Stomach (tissue), 9 donors: ENCODE measurements around the gene RBM47. TPM values are rescaled to one million over a fixed set of nuclear protein-coding genes. Genes with fewer than 3 reads are reported as not detected.

Experiments
- DNase-seq, 2 donors: peaks; one replicate each; pipeline versions ENCODE4 v3.0.0 to v3.0.0-alpha.2; 2013 to 2019
- H3K27ac ChIP-seq, 5 donors: fragments of 200-600 bp in 4 of 5; sonication (generic) in 4 of 5; one replicate each; pipeline ENCODE4 v1.5.1; 2013 to 2019; ENCODE audit warnings: mild to moderate bottlenecking in 1 of 5, moderate library complexity in 1 of 5
- H3K27me3 ChIP-seq, 3 donors: fragments of 200-600 bp; sonication (generic); one replicate each; pipeline ENCODE4 v1.5.1; 2017 to 2019; ENCODE audit warnings: mixed run types in 1 of 3
- H3K36me3 ChIP-seq, 4 donors: fragments of 200-600 bp; sonication (generic); 1 replicate in 3 of 4; 2 replicates in 1 of 4; pipeline ENCODE4 v1.5.1; 2016 to 2019
- H3K4me1 ChIP-seq, 4 donors: fragments of 200-600 bp; sonication (generic); one replicate each; pipeline ENCODE4 v1.5.1; 2016 to 2019
- H3K4me3 ChIP-seq, 4 donors: fragments of 200-600 bp; sonication (generic) in 3 of 4; one replicate each; pipeline ENCODE4 v1.5.1; 2016 to 2019; ENCODE audit warnings: mild to moderate bottlenecking in 1 of 4
- H3K9me3 ChIP-seq, 4 donors: fragments of 200-600 bp; sonication (generic); one replicate each; pipeline ENCODE4 v1.5.1; 2016 to 2019
- EP300 ChIP-seq: sonication (generic); formaldehyde crosslinking; IDR thresholded peaks from one replicate; pipeline ENCODE4 v1.6.1; 2017; ENCODE audit warnings: antibody characterized with exemption
- POLR2A ChIP-seq, 4 donors: fragments of 450-650 bp; IDR thresholded peaks; one replicate each; pipeline ENCODE4 v1.6.1; 2016; ENCODE audit warnings: antibody characterized with exemption in 4 of 4, control low read depth in 2 of 4, mild to moderate bottlenecking in 1 of 4, moderate library complexity in 1 of 4
- POLR2AphosphoS5 ChIP-seq, 3 donors: sonication (generic); formaldehyde crosslinking; IDR thresholded peaks; one replicate each; pipeline ENCODE4 v1.6.1; 2016; ENCODE audit warnings: antibody characterized with exemption in 3 of 3
- WGBS, 5 donors: extraction: QIAGEN DNeasy Blood & Tissue Kit in 3 of 5; methylation state at CpG; one replicate each; pipeline versions ENCODE4 v1.1.5 to v1.1.7; 2013 to 2018; 5-methylcytosine and 5-hydroxymethylcytosine counted together
- intact Hi-C: fragments of 100-400 bp; cut with DNase I; formaldehyde crosslinking; loops from one replicate; pipeline ENCODE4 v1.15.1; 2023; ENCODE audit warnings: low total_unique reads
- polyA plus RNA-seq, 3 donors: library from polyadenylated mRNA; stranded (reverse); fragments of 200-250 nt; gene quantifications; one replicate each; pipeline ENCODE4 v1.2.3, GENCODE V29; 2013
- total RNA-seq, 5 donors: library from RNA; depleted of rRNA; stranded (reverse); fragments of >200 nt; gene quantifications; one replicate each; pipeline versions ENCODE4 v1.1.0 to v1.2.3, GENCODE V29; 2014 to 2016
- TF ChIP-seq, protein P1 (sequence below), 7 experiments: fragments of 450-650 bp in 4 of 7; fragments of 200-600 bp in 3 of 7; sonication (generic) in 3 of 7; IDR thresholded peaks; one replicate each; pipeline ENCODE4 v1.5.1; 2016 to 2019; ENCODE audit warnings: antibody characterized with exemption in 7 of 7, control low read depth in 2 of 7, mild to moderate bottlenecking in 1 of 7
- donor health status: healthy with polysubstance abuse.
- donor health status: Bipolar disorder and iron deficiency.
- donor health status: healthy.

The RBM47 gene
- total and polyA plus RNA-seq, 8 donors = 18.5 to 448 (median 160) TPM

DNA sequence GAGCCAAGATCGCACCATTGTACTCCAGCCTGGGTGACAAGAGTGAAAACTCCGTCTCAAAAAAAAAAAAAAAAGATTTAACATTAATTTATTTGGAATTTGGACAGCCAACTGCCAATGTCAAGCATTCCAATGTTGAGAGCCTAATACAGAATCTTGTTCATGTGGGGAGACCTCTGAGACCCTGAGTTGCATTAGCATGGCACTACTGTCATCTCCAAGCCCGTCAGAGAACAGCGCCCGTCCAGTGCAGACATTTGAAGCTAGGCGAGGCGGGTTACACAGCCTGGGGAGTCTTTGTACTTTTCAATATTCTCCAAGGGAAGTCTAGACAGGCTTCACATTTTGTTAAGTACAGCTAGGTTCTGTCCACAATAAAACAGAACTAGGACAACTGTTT, 167.8 kb downstream of the RBM47 start:
- Histone ChIP-seq H3K36me3 (peaks cover 0 to 20% (median 13%) of the 10 kb centered on the region in 4 donors), H3K27me3 (no peaks in the 10 kb centered on the region), H3K4me3 (no peak overlapping the region), H3K4me1 (peaks cover 22 to 51% (median 31%) of the 10 kb centered on the region in 4 donors), H3K9me3 (no peaks in the 10 kb centered on the region), H3K27ac (peak overlapping the region in 4 of 5 donors; percentile 4 to 54 (median 27))
- intact Hi-C loops = no loop called here
- 82 to 91% (median 86%) methylated on average over 7 of the region's 7 CpGs for WGBS, 5 donors
- DNase-seq = no peak
- TF ChIP-seq POLR2A (IDR thresholded peaks at IDR 0.05) (no peak), POLR2AphosphoS5 (IDR thresholded peaks at IDR 0.05) (no peak), EP300 (no peak)
- TF ChIP-seq, protein P1, sequence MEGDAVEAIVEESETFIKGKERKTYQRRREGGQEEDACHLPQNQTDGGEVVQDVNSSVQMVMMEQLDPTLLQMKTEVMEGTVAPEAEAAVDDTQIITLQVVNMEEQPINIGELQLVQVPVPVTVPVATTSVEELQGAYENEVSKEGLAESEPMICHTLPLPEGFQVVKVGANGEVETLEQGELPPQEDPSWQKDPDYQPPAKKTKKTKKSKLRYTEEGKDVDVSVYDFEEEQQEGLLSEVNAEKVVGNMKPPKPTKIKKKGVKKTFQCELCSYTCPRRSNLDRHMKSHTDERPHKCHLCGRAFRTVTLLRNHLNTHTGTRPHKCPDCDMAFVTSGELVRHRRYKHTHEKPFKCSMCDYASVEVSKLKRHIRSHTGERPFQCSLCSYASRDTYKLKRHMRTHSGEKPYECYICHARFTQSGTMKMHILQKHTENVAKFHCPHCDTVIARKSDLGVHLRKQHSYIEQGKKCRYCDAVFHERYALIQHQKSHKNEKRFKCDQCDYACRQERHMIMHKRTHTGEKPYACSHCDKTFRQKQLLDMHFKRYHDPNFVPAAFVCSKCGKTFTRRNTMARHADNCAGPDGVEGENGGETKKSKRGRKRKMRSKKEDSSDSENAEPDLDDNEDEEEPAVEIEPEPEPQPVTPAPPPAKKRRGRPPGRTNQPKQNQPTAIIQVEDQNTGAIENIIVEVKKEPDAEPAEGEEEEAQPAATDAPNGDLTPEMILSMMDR (IDR thresholded peaks at IDR 0.05) = no peak

DNA sequence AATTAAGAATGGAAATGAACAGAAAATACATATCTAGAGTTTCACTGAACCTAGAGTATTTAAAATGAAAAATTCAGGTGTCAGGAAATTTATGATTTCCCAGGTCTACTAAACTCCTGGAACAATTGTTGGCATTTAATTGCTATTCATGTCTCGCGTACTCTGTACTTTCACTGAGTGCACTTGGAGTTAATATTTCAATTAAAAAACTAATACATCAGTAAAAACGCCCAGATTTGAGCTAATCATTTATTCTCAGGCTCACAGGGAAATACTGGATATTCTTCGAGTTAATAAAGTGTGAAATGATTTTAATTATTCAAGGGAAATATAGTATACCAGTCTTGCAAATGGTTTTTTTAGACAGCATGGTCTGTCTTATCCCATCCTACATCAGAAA, 168.6 kb downstream of the RBM47 start:
- TF ChIP-seq, protein P1 (IDR thresholded peaks at IDR 0.05) = no peak
- no peak for TF ChIP-seq POLR2A (IDR thresholded peaks at IDR 0.05)
- TF ChIP-seq POLR2AphosphoS5 (IDR thresholded peaks at IDR 0.05) = no peak
- no peak for TF ChIP-seq EP300
- WGBS, 5 donors = 68 to 78% (median 72%) methylated on average over 4 of the region's 4 CpGs
- H3K27ac ChIP-seq = peak overlapping the region in 3 of 5 donors; percentile 47 to 60 (median 54)
- H3K4me3 ChIP-seq = no peak overlapping the region
- no peak for DNase-seq
- no peaks in the 10 kb centered on the region for H3K27me3 ChIP-seq
- H3K36me3 ChIP-seq = peaks cover 0 to 17% (median 11%) of the 10 kb centered on the region in 4 donors
- intact Hi-C loops = no loop called here
- peaks cover 23 to 57% (median 31%) of the 10 kb centered on the region in 4 donors for H3K4me1 ChIP-seq
- no peaks in the 10 kb centered on the region for H3K9me3 ChIP-seq

DNA sequence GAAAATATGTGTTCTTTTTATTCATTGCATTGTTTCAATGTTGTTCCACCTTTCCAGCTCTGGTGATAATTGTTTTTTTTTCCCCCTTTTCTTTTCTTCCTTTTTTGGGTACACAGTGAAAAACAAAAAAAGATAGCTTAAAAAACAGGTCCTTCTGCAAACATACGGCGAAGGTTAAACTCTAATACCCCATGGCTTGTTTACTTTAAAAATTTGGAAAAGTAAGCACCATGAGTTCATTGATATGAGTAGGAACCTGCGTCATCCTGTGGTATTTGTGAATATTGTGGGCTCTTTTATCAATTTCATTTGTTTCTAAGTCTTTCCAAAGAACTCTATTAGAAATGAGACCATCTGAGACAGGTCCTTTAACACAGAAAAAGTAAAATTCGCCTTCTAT, 171.0 kb downstream of the RBM47 start:
- intact Hi-C loops = no loop called here
- peaks cover 0 to 5% (median 0%) of the 10 kb centered on the region in 4 donors for H3K36me3 ChIP-seq
- peaks cover 27 to 76% (median 45%) of the 10 kb centered on the region in 4 donors for H3K4me1 ChIP-seq
- no peak overlapping the region for H3K4me3 ChIP-seq
- peak in 1 of 2 donors; percentile 36 for DNase-seq
- H3K9me3 ChIP-seq = no peaks in the 10 kb centered on the region
- peak overlapping the region in 4 of 5 donors; percentile 54 to 72 (median 62) for H3K27ac ChIP-seq
- TF ChIP-seq EP300 = no peak
- WGBS, 5 donors = 21 to 65% (median 36%) methylated on average over 4 of the region's 4 CpGs
- H3K27me3 ChIP-seq = no peaks in the 10 kb centered on the region

DNA sequence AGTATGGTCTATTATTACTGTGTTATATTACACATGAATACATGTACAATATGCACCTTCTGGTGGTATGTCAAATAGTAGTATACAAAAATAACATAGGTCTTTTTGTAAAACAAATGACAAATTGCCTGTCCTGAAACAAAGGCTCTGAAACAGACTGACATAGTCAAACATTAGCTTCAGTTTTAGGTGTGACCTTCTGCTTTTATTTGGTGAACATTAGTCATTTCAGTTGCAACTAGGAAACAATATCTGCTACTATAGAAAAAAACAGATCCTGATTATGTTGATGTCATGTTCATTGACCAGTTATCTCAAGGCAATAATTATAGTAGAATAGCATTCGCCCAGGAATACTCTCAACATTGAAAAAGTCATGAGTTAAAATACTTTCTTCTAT, 171.6 kb downstream of the RBM47 start:
- DNase-seq = no peak
- H3K4me3 ChIP-seq = no peak overlapping the region

More for the DNA sequence above, 171.6 kb downstream of the RBM47 start:
- Histone ChIP-seq H3K9me3 (no peaks in the 10 kb centered on the region), H3K4me1 (peaks cover 27 to 78% (median 49%) of the 10 kb centered on the region in 4 donors), H3K27me3 (no peaks in the 10 kb centered on the region), H3K36me3 (peaks cover 0 to 5% (median 0%) of the 10 kb centered on the region in 4 donors), H3K27ac (peak overlapping the region in 4 of 5 donors; percentile 50 to 72 (median 58))
- TF ChIP-seq POLR2A (IDR thresholded peaks at IDR 0.05) = no peak
- no peak for TF ChIP-seq EP300
- no peak for TF ChIP-seq POLR2AphosphoS5 (IDR thresholded peaks at IDR 0.05)
- TF ChIP-seq, protein P1 (IDR thresholded peaks at IDR 0.05) = no peak
- WGBS, 5 donors = 44 to 49% (median 45%) methylated on average over 1 of the region's 1 CpG
- intact Hi-C loops = no loop called here
